HCT116 (cell line): Measurements from ENCODE around the gene CYREN. TPM values are rescaled to one million over a fixed set of nuclear protein-coding genes. Genes with fewer than 3 reads are reported as not detected.

Experiments
- ATAC-seq: fragments of 200-7000 bp; cut with Tn5 transposase; 2 replicates; pipeline ENCODE4 v1.9.1; 2020; ENCODE audit warnings: mild to moderate bottlenecking, moderate library complexity
- BruUV-seq: library from RNA; stranded (reverse); fragments of 400-500 nt; replicated peaks from 2 replicates; lab custom pipeline; 2021; lab: Mats Ljungman, UMichigan
- CTCF ChIA-PET: fragments of 300-600 bp; sonication (Branson Sonifier 250); formaldehyde crosslinking; loops from one replicate; lab custom pipeline; 2021; ENCODE audit warnings: antibody characterized with exemption; lab: Charles Lee
- POLR2A ChIA-PET: fragments of 300-600, 350-600 bp; sonication (Branson Sonifier 250); formaldehyde crosslinking; loops from one replicate; lab custom pipeline; 2021; ENCODE audit warnings: antibody characterized with exemption; lab: Charles Lee
- RAD21 ChIA-PET, 2 experiments: fragments of 300-600 bp; sonication (Branson Sonifier 250); formaldehyde crosslinking; loops; one replicate each; lab custom pipeline; 2023; ENCODE audit warnings: low total read pairs in 2 of 2; ENCODE audit not compliant: uncharacterized antibody in 2 of 2, unreplicated experiment in 2 of 2, low non-redundant PET in 1 of 2; lab: Charles Lee
- DNase-seq: peaks from one replicate; pipeline ENCODE4 v3.0.0-alpha.2; 2010; ENCODE audit warnings: low read depth, low spot score
- H2AFZ ChIP-seq: fragments of 200-600 bp; shearing (Covaris generic), sonication (generic); 2 replicates; pipeline ENCODE4 v1.6.1; 2017; ENCODE audit warnings: low read depth, mixed run types, mixed read lengths, antibody characterized with exemption, low read length; ENCODE audit not compliant: poor library complexity, severe bottlenecking
- H3K27ac ChIP-seq: 2 replicates; pipeline ENCODE4 v1.5.1; 2012; ENCODE audit warnings: low read depth, low read length
- H3K27me3 ChIP-seq: fragments of 200-600 bp; sonication (generic); 2 replicates; pipeline ENCODE4 v1.6.1; 2016; ENCODE audit warnings: mixed run types, low read length, mixed read lengths; ENCODE audit not compliant: insufficient read depth
- H3K36me3 ChIP-seq, 2 experiments: fragments of 200-500 bp in 1 of 2; fragments of 200-600 bp in 1 of 2; sonication (Bioruptor generic) in 1 of 2; sonication (generic) in 1 of 2; 2 replicates each; pipeline versions ENCODE4 v1.5.1 to v1.6.1; 2014 to 2016; ENCODE audit warnings: low read length in 2 of 2, inconsistent platforms in 1 of 2, mixed read lengths in 1 of 2, mixed run types in 1 of 2; ENCODE audit not compliant: insufficient read depth in 2 of 2, control insufficient read depth in 1 of 2
- H3K4me1 ChIP-seq, 2 experiments: fragments of 200-600 bp in 1 of 2; sonication (generic) in 1 of 2; 2 replicates each; pipeline versions ENCODE4 v1.5.1 to v1.6.1; 2012 to 2017; ENCODE audit warnings: low read length in 2 of 2, inconsistent platforms in 1 of 2, mild to moderate bottlenecking in 1 of 2, mixed read lengths in 1 of 2, mixed run types in 1 of 2, moderate library complexity in 1 of 2; ENCODE audit not compliant: insufficient read depth in 2 of 2, control insufficient read depth in 1 of 2
- H3K4me2 ChIP-seq: fragments of 200-600 bp; sonication (generic); 2 replicates; pipeline ENCODE4 v1.6.1; 2017; ENCODE audit warnings: mixed run types, low read length, mixed read lengths
- H3K4me3 ChIP-seq, 2 experiments: fragments of 200-600 bp in 1 of 2; sonication (generic) in 1 of 2; replicated peaks in 1 of 2; 2 replicates each; pipeline ENCODE4 v1.5.1; 2011 to 2016; ENCODE audit warnings: low read length in 2 of 2, control low read depth in 1 of 2, low read depth in 1 of 2, mild to moderate bottlenecking in 1 of 2, mixed read lengths in 1 of 2, mixed run types in 1 of 2
- H3K79me2 ChIP-seq: fragments of 200-600 bp; sonication (generic); 2 replicates; pipeline ENCODE4 v1.6.1; 2017; ENCODE audit warnings: mild to moderate bottlenecking, mixed run types, low read length, moderate library complexity, mixed read lengths; ENCODE audit not compliant: insufficient read depth
- H3K9ac ChIP-seq: fragments of 200-600 bp; sonication (generic); 2 replicates; pipeline ENCODE4 v1.6.1; 2016; ENCODE audit warnings: low read length, mixed read lengths
- H3K9me2 ChIP-seq: fragments of 200-600 bp; sonication (generic), shearing (Covaris generic); 2 replicates; pipeline ENCODE4 v1.6.1; 2017; ENCODE audit warnings: mixed run types, mild to moderate bottlenecking, moderate library complexity; ENCODE audit not compliant: insufficient read depth
- H3K9me3 ChIP-seq, 2 experiments: fragments of 200-500 bp in 1 of 2; fragments of 200-600 bp in 1 of 2; sonication (Bioruptor generic) in 1 of 2; sonication (generic) in 1 of 2; 2 replicates each; pipeline ENCODE4 v1.6.1; 2014 to 2017; ENCODE audit warnings: low read length in 2 of 2, mixed read lengths in 2 of 2, inconsistent platforms in 1 of 2, low read depth in 1 of 2, mild to moderate bottlenecking in 1 of 2, mixed run types in 1 of 2, moderate library complexity in 1 of 2; ENCODE audit not compliant: control insufficient read depth in 1 of 2, insufficient read depth in 1 of 2
- H4K20me1 ChIP-seq: fragments of 200-600 bp; sonication (generic), shearing (Covaris generic); 2 replicates; pipeline ENCODE4 v1.6.1; 2017; ENCODE audit warnings: mixed run types, mild to moderate bottlenecking, moderate library complexity; ENCODE audit not compliant: insufficient read depth
- CBX3 ChIP-seq: IDR thresholded peaks from 2 replicates; pipeline ENCODE4 v1.6.1; 2012; ENCODE audit warnings: low read depth
- CEBPB ChIP-seq: IDR thresholded peaks from 2 replicates; pipeline ENCODE4 v1.6.1; 2012; ENCODE audit warnings: low read depth
- EGR1 ChIP-seq: IDR thresholded peaks from 2 replicates; pipeline ENCODE4 v1.6.1; 2012; ENCODE audit warnings: low read depth
- ELF1 ChIP-seq: IDR thresholded peaks from 2 replicates; pipeline ENCODE4 v1.6.1; 2012; ENCODE audit warnings: low read depth, borderline replicate concordance
- FOSL1 ChIP-seq: IDR thresholded peaks from 2 replicates; pipeline ENCODE4 v1.6.1; 2012; ENCODE audit warnings: low read depth
- POLR2AphosphoS5 ChIP-seq: IDR thresholded peaks from 2 replicates; pipeline ENCODE4 v1.6.1; 2011; ENCODE audit warnings: mild to moderate bottlenecking, low read depth, low read length, moderate library complexity
- SIN3A ChIP-seq: IDR thresholded peaks from 2 replicates; pipeline ENCODE4 v1.6.1; 2012; ENCODE audit warnings: low read depth
- SP1 ChIP-seq: IDR thresholded peaks from 2 replicates; pipeline ENCODE4 v1.6.1; 2012; ENCODE audit warnings: low read depth
- SRF ChIP-seq: IDR thresholded peaks from 2 replicates; pipeline ENCODE4 v1.6.1; 2012; ENCODE audit warnings: low read depth
- TCF7L2 ChIP-seq: IDR thresholded peaks from 2 replicates; pipeline ENCODE4 v1.7.0; 2011; ENCODE audit warnings: borderline replicate concordance, inconsistent platforms; ENCODE audit not compliant: insufficient read depth, insufficient read length; ENCODE audit errors: extremely low read depth
- YY1 ChIP-seq: IDR thresholded peaks from 2 replicates; pipeline ENCODE4 v1.6.1; 2011; ENCODE audit warnings: low read length, low read depth, moderate library complexity, mild to moderate bottlenecking; ENCODE audit not compliant: insufficient replicate concordance; ENCODE audit errors: extremely low read depth
- ZFX ChIP-seq: fragments of 450-650 bp; IDR thresholded peaks from 2 replicates; pipeline ENCODE4 v1.6.1; 2017
- intact Hi-C: fragments of 100-400 bp; cut with micrococcal nuclease; formaldehyde crosslinking; loops from 2 replicates; pipeline ENCODE4 v1.10.0; 2022
- total RNA-seq: library from RNA; stranded (reverse); gene quantifications from one replicate; pipeline ENCODE4 v1.2.1, GENCODE V29; 2021; ENCODE audit not compliant: unreplicated experiment
- TF ChIP-seq, protein P1 (sequence below): IDR thresholded peaks from 2 replicates; pipeline ENCODE4 v1.6.1; 2012
- TF ChIP-seq, protein P2 (sequence below): IDR thresholded peaks from 2 replicates; pipeline ENCODE4 v1.6.1; 2012
- TF ChIP-seq, protein P3 (sequence below): IDR thresholded peaks from 2 replicates; pipeline ENCODE4 v1.6.1; 2012; ENCODE audit warnings: low read depth

The CYREN gene
- total RNA-seq, 1 experiment from 2014 or later, result 54.5 TPM

GRCh38 chr7:135185471-135186260, 15.2 kb upstream of the CYREN start:
- no peak overlapping the region for H3K9ac ChIP-seq
- H3K36me3 ChIP-seq, result no peaks in the 10 kb centered on the region
- H3K4me2 ChIP-seq, result no peak overlapping the region
- intact Hi-C loops, result no loop called here
- H3K9me3 ChIP-seq, result peaks cover 0 to 9% of the 10 kb centered on the region in 2 experiments; a peak in 1 of 4 replicates
- no peak overlapping the region for H3K4me3 ChIP-seq
- BruUV-seq, result no TSS peak
- ChIA-PET CTCF (no interaction called here), POLR2A (no interaction called here), RAD21 (no interaction called here)
- no peaks in the 10 kb centered on the region for H3K9me2 ChIP-seq
- DNase-seq (no peak), ATAC-seq (no peak)
- H3K79me2 ChIP-seq, result no peaks in the 10 kb centered on the region
- TF ChIP-seq, protein P1, sequence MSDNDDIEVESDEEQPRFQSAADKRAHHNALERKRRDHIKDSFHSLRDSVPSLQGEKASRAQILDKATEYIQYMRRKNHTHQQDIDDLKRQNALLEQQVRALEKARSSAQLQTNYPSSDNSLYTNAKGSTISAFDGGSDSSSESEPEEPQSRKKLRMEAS, result no peak
- no peak for TF ChIP-seq TCF7L2
- TF ChIP-seq CEBPB, result no peak
- no peak for TF ChIP-seq POLR2AphosphoS5
- TF ChIP-seq CBX3, result no peak
- TF ChIP-seq EGR1, result no peak
- no peak for TF ChIP-seq SP1
- TF ChIP-seq, protein P2, sequence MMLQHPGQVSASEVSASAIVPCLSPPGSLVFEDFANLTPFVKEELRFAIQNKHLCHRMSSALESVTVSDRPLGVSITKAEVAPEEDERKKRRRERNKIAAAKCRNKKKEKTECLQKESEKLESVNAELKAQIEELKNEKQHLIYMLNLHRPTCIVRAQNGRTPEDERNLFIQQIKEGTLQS, result no peak
- no peaks in the 10 kb centered on the region for H3K27me3 ChIP-seq
- no peak overlapping the region for H3K27ac ChIP-seq
- H2AFZ ChIP-seq, result no peak overlapping the region
- H3K4me1 ChIP-seq, result no peaks in the 10 kb centered on the region
- H4K20me1 ChIP-seq, result no peaks in the 10 kb centered on the region

- ChIA-PET RAD21 (no interaction called here), POLR2A (no interaction called here), CTCF (no interaction called here)
- Histone ChIP-seq H2AFZ (no peak overlapping the region), H3K27me3 (no peaks in the 10 kb centered on the region), H4K20me1 (no peaks in the 10 kb centered on the region), H3K9me3 (peaks cover 0 to 18% of the 10 kb centered on the region in 2 experiments; a peak in 1 of 4 replicates), H3K4me2 (no peak overlapping the region), H3K36me3 (no peaks in the 10 kb centered on the region), H3K79me2 (no peaks in the 10 kb centered on the region), H3K27ac (no peak overlapping the region), H3K4me3 (no peak overlapping the region), H3K9me2 (no peaks in the 10 kb centered on the region), H3K9ac (no peak overlapping the region), H3K4me1 (no peaks in the 10 kb centered on the region)
- intact Hi-C loops, result no loop called here
- no TSS peak for BruUV-seq
- no peak for DNase-seq
- ATAC-seq, result no peak
- TF ChIP-seq YY1 (no peak), CEBPB (no peak), ZFX (no peak), SRF (no peak), ELF1 (no peak), SIN3A (no peak), SP1 (no peak), TCF7L2 (no peak), FOSL1 (no peak)
- TF ChIP-seq, protein P3, sequence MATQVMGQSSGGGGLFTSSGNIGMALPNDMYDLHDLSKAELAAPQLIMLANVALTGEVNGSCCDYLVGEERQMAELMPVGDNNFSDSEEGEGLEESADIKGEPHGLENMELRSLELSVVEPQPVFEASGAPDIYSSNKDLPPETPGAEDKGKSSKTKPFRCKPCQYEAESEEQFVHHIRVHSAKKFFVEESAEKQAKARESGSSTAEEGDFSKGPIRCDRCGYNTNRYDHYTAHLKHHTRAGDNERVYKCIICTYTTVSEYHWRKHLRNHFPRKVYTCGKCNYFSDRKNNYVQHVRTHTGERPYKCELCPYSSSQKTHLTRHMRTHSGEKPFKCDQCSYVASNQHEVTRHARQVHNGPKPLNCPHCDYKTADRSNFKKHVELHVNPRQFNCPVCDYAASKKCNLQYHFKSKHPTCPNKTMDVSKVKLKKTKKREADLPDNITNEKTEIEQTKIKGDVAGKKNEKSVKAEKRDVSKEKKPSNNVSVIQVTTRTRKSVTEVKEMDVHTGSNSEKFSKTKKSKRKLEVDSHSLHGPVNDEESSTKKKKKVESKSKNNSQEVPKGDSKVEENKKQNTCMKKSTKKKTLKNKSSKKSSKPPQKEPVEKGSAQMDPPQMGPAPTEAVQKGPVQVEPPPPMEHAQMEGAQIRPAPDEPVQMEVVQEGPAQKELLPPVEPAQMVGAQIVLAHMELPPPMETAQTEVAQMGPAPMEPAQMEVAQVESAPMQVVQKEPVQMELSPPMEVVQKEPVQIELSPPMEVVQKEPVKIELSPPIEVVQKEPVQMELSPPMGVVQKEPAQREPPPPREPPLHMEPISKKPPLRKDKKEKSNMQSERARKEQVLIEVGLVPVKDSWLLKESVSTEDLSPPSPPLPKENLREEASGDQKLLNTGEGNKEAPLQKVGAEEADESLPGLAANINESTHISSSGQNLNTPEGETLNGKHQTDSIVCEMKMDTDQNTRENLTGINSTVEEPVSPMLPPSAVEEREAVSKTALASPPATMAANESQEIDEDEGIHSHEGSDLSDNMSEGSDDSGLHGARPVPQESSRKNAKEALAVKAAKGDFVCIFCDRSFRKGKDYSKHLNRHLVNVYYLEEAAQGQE, result no peak
- TF ChIP-seq, protein P1, result no peak
These were observed 13.8 kb upstream of the CYREN start for GRCh38 chr7:135184254-135184841.
